Stimulated activated naive CD8-positive, alpha-beta T cell treated with anti-CD3 and anti-CD28 coated beads, Interleukin-15, Interleukin-2, amounts not matched to agents 100 ng/mL and 50 ng/mL, for 24 hours (primary cell): ENCODE measurements around the gene KIF23.

Experiments used
- H3K27ac Mint-ChIP-seq: one replicate; pipeline ENCODE4 v1.8.0; 2021; ENCODE audit warnings: mild to moderate bottlenecking, mixed read lengths
- H3K27me3 Mint-ChIP-seq: one replicate; pipeline ENCODE4 v1.8.0; 2021; ENCODE audit warnings: mixed read lengths
- H3K36me3 Mint-ChIP-seq: one replicate; pipeline ENCODE4 v1.8.0; 2021; ENCODE audit warnings: low read depth, mixed read lengths
- H3K4me1 Mint-ChIP-seq: one replicate; pipeline ENCODE4 v1.8.0; 2021; ENCODE audit warnings: low read depth, mixed read lengths
- H3K4me3 Mint-ChIP-seq: one replicate; pipeline ENCODE4 v1.8.0; 2021; ENCODE audit warnings: mild to moderate bottlenecking, mixed read lengths
- H3K9me3 Mint-ChIP-seq: one replicate; pipeline ENCODE4 v1.8.0; 2021; ENCODE audit warnings: mixed read lengths

Gene KIF23

GRCh38 chr15:69410248-69410874 lies 3.8 kb upstream of the KIF23 start:
- Mint-ChIP-seq H3K27me3 (peaks cover 14% of the 10 kb centered on the region), H3K4me1 (peaks cover 19% of the 10 kb centered on the region), H3K27ac (no peak overlapping the region), H3K4me3 (no peak overlapping the region), H3K9me3 (no peaks in the 10 kb centered on the region), H3K36me3 (no peaks in the 10 kb centered on the region)

DNA sequence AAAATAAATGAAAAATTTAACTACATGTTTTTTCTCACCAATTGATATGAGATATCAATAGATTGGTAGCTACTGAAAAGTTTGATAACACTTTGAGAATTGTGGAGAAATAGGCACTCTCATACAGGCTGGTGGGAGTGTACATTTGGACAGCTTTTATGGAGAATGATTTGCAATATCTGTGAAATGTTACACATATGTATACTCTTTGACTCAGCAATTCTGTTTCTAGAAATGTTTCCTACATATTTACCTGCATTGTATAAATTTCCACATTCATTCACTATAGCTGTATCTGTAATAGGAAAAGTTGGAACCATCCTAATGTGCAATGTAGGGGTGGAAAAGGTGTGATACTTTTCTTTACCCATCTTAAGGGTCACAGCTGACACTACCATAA lies 1.9 kb upstream of the KIF23 start:
- no peak overlapping the region for H3K27ac Mint-ChIP-seq
- H3K36me3 Mint-ChIP-seq, result peaks cover 9% of the 10 kb centered on the region
- no peak overlapping the region for H3K4me3 Mint-ChIP-seq
- no peaks in the 10 kb centered on the region for H3K9me3 Mint-ChIP-seq
- peaks cover 27% of the 10 kb centered on the region for H3K4me1 Mint-ChIP-seq
- peaks cover 20% of the 10 kb centered on the region for H3K27me3 Mint-ChIP-seq

- H3K4me1 Mint-ChIP-seq, result peaks cover 27% of the 10 kb centered on the region
- H3K36me3 Mint-ChIP-seq, result peaks cover 14% of the 10 kb centered on the region
- H3K27me3 Mint-ChIP-seq, result peaks cover 22% of the 10 kb centered on the region
- H3K9me3 Mint-ChIP-seq, result no peaks in the 10 kb centered on the region
- no peak overlapping the region for H3K27ac Mint-ChIP-seq
- H3K4me3 Mint-ChIP-seq, result no peak overlapping the region
These were observed 1.4 kb upstream of the KIF23 start for GRCh38 chr15:69412701-69413100.

- Mint-ChIP-seq H3K4me1 (peaks cover 27% of the 10 kb centered on the region), H3K27me3 (peaks cover 12% of the 10 kb centered on the region), H3K36me3 (peaks cover 31% of the 10 kb centered on the region), H3K9me3 (no peaks in the 10 kb centered on the region), H3K4me3 (peak overlapping the region; percentile 91), H3K27ac (peak overlapping the region; percentile 37)
These were observed 585 bp downstream of the KIF23 start for GRCh38 chr15:69414701-69415167.

- H3K4me3 Mint-ChIP-seq, result peak overlapping the region; percentile 91
- peaks cover 33% of the 10 kb centered on the region for H3K36me3 Mint-ChIP-seq
- H3K27ac Mint-ChIP-seq, result peak overlapping the region; percentile 17
- H3K27me3 Mint-ChIP-seq, result peaks cover 12% of the 10 kb centered on the region
- H3K9me3 Mint-ChIP-seq, result no peaks in the 10 kb centered on the region
- H3K4me1 Mint-ChIP-seq, result peaks cover 27% of the 10 kb centered on the region
These were observed 1.2 kb downstream of the KIF23 start for GRCh38 chr15:69415381-69415780.

GRCh38 chr15:69417581-69417980 lies 3.4 kb downstream of the KIF23 start:
- no peak overlapping the region for H3K27ac Mint-ChIP-seq
- peaks cover 53% of the 10 kb centered on the region for H3K36me3 Mint-ChIP-seq
- H3K27me3 Mint-ChIP-seq, result peaks cover 12% of the 10 kb centered on the region
- H3K4me3 Mint-ChIP-seq, result no peak overlapping the region
- peaks cover 27% of the 10 kb centered on the region for H3K4me1 Mint-ChIP-seq
- H3K9me3 Mint-ChIP-seq, result no peaks in the 10 kb centered on the region

- Mint-ChIP-seq H3K27ac (no peak overlapping the region), H3K4me1 (no peaks in the 10 kb centered on the region), H3K9me3 (no peaks in the 10 kb centered on the region), H3K27me3 (peaks cover 7% of the 10 kb centered on the region), H3K4me3 (no peak overlapping the region), H3K36me3 (peaks cover 82% of the 10 kb centered on the region)
These were observed 7.3 kb downstream of the KIF23 start for GRCh38 chr15:69421498-69421897.

- peaks cover 3% of the 10 kb centered on the region for H3K27me3 Mint-ChIP-seq
- H3K9me3 Mint-ChIP-seq, result no peaks in the 10 kb centered on the region
- H3K36me3 Mint-ChIP-seq, result peaks cover 83% of the 10 kb centered on the region
- H3K4me3 Mint-ChIP-seq, result no peak overlapping the region
- no peak overlapping the region for H3K27ac Mint-ChIP-seq
- H3K4me1 Mint-ChIP-seq, result no peaks in the 10 kb centered on the region
These were observed 8.3 kb downstream of the KIF23 start for GRCh38 chr15:69422336-69422895.

DNA sequence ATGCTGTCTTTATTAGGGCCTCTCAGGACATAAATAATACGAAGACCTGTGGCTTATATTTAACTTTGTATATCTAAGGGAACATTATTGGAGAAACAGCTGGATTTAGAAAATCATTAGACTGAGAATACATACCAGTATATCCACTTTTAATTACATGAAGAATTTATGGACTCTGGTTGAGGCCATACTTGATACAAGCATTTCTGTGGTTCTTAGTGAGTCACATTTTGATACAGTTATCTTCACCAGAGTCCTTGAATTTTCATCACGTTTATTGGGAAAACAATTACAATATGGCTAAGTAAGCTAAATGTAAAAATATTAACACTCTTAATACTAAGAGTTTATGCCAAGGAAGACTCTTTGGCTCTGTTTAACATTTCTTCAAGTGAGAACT lies 9.9 kb downstream of the KIF23 start:
- no peak overlapping the region for H3K27ac Mint-ChIP-seq
- no peaks in the 10 kb centered on the region for H3K9me3 Mint-ChIP-seq
- no peak overlapping the region for H3K4me3 Mint-ChIP-seq
- H3K36me3 Mint-ChIP-seq, result peaks cover 83% of the 10 kb centered on the region
- H3K4me1 Mint-ChIP-seq, result no peaks in the 10 kb centered on the region
- H3K27me3 Mint-ChIP-seq, result no peaks in the 10 kb centered on the region

- Mint-ChIP-seq H3K4me1 (no peaks in the 10 kb centered on the region), H3K27ac (peak overlapping the region; percentile 41), H3K4me3 (no peak overlapping the region), H3K27me3 (no peaks in the 10 kb centered on the region), H3K9me3 (no peaks in the 10 kb centered on the region), H3K36me3 (peaks cover 80% of the 10 kb centered on the region)
These were observed 10.7 kb downstream of the KIF23 start for GRCh38 chr15:69424748-69425413.

- H3K27me3 Mint-ChIP-seq, result no peaks in the 10 kb centered on the region
- no peaks in the 10 kb centered on the region for H3K9me3 Mint-ChIP-seq
- peaks cover 78% of the 10 kb centered on the region for H3K36me3 Mint-ChIP-seq
- H3K4me3 Mint-ChIP-seq, result no peak overlapping the region
- H3K4me1 Mint-ChIP-seq, result no peaks in the 10 kb centered on the region
- H3K27ac Mint-ChIP-seq, result no peak overlapping the region
These were observed 19.7 kb downstream of the KIF23 start for GRCh38 chr15:69433831-69434230.

- H3K36me3 Mint-ChIP-seq, result peaks cover 78% of the 10 kb centered on the region
- H3K27ac Mint-ChIP-seq, result no peak overlapping the region
- H3K4me1 Mint-ChIP-seq, result no peaks in the 10 kb centered on the region
- H3K9me3 Mint-ChIP-seq, result no peaks in the 10 kb centered on the region
- H3K27me3 Mint-ChIP-seq, result no peaks in the 10 kb centered on the region
- no peak overlapping the region for H3K4me3 Mint-ChIP-seq
These were observed 20.1 kb downstream of the KIF23 start for GRCh38 chr15:69434238-69434637.

DNA sequence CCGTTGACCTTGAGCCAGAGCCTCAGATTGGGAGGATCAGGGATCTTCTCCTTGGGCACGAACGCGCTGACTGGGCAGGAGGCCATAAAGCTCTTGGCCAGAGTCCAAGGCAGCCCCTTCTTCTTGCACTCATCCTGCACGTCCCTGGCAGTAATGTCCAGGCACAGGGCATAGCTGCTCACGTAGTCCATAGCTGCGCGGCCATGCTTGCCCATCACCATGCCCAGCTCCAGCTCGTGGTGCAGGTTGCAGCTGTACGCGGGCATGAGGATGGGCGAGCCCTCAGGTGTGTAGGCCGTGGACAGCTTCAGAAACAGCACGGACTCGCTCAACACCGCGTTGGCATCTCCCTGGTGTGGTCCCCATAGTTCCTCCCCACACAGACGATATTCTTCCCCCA lies 20.5 kb downstream of the KIF23 start:
- Mint-ChIP-seq H3K4me3 (no peak overlapping the region), H3K4me1 (no peaks in the 10 kb centered on the region), H3K27ac (no peak overlapping the region), H3K27me3 (no peaks in the 10 kb centered on the region), H3K9me3 (no peaks in the 10 kb centered on the region), H3K36me3 (peaks cover 79% of the 10 kb centered on the region)

DNA sequence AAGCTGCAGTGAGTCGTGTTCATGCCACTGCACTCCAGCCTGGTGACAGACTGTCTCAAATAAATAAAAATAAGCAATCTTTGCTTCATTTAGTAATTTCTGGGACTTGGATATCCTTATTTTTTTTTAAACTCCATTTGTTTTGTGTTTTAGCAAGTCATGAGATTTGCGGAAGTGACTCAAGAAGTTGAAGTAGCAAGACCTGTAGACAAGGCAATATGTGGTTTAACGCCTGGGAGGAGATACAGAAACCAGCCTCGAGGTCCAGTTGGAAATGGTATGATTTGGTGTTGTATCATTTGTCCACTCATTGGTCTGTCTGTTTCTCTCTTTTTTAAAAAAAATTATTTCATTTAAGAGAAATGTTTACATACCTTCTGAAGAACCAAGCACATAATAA lies 21.8 kb downstream of the KIF23 start:
- no peak overlapping the region for H3K27ac Mint-ChIP-seq
- no peaks in the 10 kb centered on the region for H3K4me1 Mint-ChIP-seq
- H3K9me3 Mint-ChIP-seq, result no peaks in the 10 kb centered on the region
- no peaks in the 10 kb centered on the region for H3K27me3 Mint-ChIP-seq
- H3K36me3 Mint-ChIP-seq, result peaks cover 81% of the 10 kb centered on the region
- no peak overlapping the region for H3K4me3 Mint-ChIP-seq

DNA sequence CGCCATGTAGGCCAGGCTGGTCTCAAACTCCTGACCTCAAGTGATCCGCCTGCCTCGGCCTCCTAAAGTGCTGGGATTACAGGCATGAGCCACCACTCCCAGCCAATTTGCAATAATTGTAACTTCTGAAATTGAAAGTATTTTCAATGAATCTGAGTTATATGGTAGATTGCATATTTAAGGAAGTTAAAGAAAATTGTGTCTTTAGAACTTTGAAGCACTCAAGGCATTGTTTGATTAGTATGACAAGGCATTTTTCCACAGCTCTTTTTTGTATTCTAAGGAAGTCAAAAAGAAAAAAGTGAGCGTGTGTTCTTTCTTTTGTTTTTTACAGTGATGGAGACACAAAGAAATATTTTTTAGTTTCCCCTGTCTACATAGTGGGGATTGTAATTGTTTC lies 22.8 kb downstream of the KIF23 start:
- Mint-ChIP-seq H3K27ac (no peak overlapping the region), H3K4me3 (no peak overlapping the region), H3K36me3 (peaks cover 83% of the 10 kb centered on the region), H3K4me1 (peaks cover 1% of the 10 kb centered on the region), H3K9me3 (no peaks in the 10 kb centered on the region), H3K27me3 (no peaks in the 10 kb centered on the region)
